Panc1 (cell line): ENCODE measurements around the gene COL4A2.

Experiments
- POLR2AphosphoS5 ChIP-seq: IDR thresholded peaks from 2 replicates; pipeline ENCODE4 v1.6.1; 2012; ENCODE audit warnings: mild to moderate bottlenecking, low read depth, low read length, moderate library complexity
- SIN3A ChIP-seq: IDR thresholded peaks from 2 replicates; pipeline ENCODE4 v1.6.1; 2012; ENCODE audit warnings: low read depth, mild to moderate bottlenecking, low read length, moderate library complexity, borderline replicate concordance; ENCODE audit not compliant: insufficient read depth
- TF ChIP-seq, protein P1 (sequence below): fragments of 450-650 bp; IDR thresholded peaks from 2 replicates; pipeline ENCODE4 v1.5.1; 2017; ENCODE audit warnings: mild to moderate bottlenecking

- TF ChIP-seq POLR2AphosphoS5 = no peak
- TF ChIP-seq, protein P1, sequence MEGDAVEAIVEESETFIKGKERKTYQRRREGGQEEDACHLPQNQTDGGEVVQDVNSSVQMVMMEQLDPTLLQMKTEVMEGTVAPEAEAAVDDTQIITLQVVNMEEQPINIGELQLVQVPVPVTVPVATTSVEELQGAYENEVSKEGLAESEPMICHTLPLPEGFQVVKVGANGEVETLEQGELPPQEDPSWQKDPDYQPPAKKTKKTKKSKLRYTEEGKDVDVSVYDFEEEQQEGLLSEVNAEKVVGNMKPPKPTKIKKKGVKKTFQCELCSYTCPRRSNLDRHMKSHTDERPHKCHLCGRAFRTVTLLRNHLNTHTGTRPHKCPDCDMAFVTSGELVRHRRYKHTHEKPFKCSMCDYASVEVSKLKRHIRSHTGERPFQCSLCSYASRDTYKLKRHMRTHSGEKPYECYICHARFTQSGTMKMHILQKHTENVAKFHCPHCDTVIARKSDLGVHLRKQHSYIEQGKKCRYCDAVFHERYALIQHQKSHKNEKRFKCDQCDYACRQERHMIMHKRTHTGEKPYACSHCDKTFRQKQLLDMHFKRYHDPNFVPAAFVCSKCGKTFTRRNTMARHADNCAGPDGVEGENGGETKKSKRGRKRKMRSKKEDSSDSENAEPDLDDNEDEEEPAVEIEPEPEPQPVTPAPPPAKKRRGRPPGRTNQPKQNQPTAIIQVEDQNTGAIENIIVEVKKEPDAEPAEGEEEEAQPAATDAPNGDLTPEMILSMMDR = no peak
- TF ChIP-seq SIN3A = no peak
Measured at GRCh38 chr13:110546378-110546777, 239.3 kb downstream of the COL4A2 start.
